ENCODE data around the gene FAM163B.

The FAM163B gene

DNA sequence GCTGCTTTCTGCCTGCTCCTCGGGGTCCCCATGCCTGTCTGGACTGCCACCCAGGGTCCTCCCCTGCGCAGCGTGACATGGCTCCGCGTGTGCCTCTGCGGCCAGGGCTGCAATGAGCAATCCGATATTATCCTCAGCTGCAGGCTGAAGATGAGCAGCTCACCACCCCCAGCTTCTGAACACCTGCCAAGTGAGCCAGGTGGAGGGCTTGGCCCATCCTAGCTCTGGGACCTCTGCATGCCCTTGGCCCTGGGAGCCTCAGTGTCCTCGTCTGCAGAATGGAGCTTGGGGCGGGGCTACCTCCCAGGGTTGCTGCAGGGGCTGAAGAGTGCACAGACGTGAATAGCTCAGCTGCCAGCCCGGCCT, 80.3 kb downstream of the FAM163B start:
- ChIA-PET CTCF (interaction anchor here (0.6 to 1.0 kb wide), 2 partner anchors 187 to 214 kb away, joined by 4 read pairs; no protein-coding TSS in a partner anchor), POLR2A (ENCODE audit: low non-redundant PET) (no interaction called here)
- no peak for DNase-seq (ENCODE audit: low spot score)
- TF ChIP-seq, protein P1, sequence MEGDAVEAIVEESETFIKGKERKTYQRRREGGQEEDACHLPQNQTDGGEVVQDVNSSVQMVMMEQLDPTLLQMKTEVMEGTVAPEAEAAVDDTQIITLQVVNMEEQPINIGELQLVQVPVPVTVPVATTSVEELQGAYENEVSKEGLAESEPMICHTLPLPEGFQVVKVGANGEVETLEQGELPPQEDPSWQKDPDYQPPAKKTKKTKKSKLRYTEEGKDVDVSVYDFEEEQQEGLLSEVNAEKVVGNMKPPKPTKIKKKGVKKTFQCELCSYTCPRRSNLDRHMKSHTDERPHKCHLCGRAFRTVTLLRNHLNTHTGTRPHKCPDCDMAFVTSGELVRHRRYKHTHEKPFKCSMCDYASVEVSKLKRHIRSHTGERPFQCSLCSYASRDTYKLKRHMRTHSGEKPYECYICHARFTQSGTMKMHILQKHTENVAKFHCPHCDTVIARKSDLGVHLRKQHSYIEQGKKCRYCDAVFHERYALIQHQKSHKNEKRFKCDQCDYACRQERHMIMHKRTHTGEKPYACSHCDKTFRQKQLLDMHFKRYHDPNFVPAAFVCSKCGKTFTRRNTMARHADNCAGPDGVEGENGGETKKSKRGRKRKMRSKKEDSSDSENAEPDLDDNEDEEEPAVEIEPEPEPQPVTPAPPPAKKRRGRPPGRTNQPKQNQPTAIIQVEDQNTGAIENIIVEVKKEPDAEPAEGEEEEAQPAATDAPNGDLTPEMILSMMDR (conservative IDR thresholded peaks at IDR 0.05; ENCODE audit: low read depth) = no peak
- no peak overlapping the region for H3K27ac ChIP-seq

- no peak for DNase-seq (ENCODE audit: low spot score)
- ChIA-PET POLR2A (ENCODE audit: low non-redundant PET) (no interaction called here), CTCF (interaction anchor here (1.0 kb wide), 1 partner anchor 215 kb away, joined by 4 read pairs; no protein-coding TSS in a partner anchor)
- H3K27ac ChIP-seq = no peak overlapping the region
- TF ChIP-seq, protein P1 (conservative IDR thresholded peaks at IDR 0.05; ENCODE audit: low read depth) = no peak
These were observed 81.0 kb downstream of the FAM163B start for GRCh38 chr9:133528001-133528875.

GRCh38 chr9:133527444-133527920, 81.7 kb downstream of the FAM163B start:
- H3K27ac ChIP-seq = no peak overlapping the region
- DNase-seq (ENCODE audit: low spot score) = no peak
- CTCF ChIA-PET = interaction anchor here (0.6 kb wide), 1 partner anchor 63 kb away, joined by 3 read pairs; no protein-coding TSS in a partner anchor
- POLR2A ChIA-PET (ENCODE audit: low non-redundant PET) = no interaction called here
- TF ChIP-seq, protein P1 (conservative IDR thresholded peaks at IDR 0.05; ENCODE audit: low read depth) = no peak

Data from RWPE1 (cell line).